Fibroblast of skin of back (primary cell): ENCODE measurements around the gene PRKAG2.

Experiments used
- DNase-seq: peaks from one replicate; pipeline ENCODE4 v3.0.0-alpha.2; 2013

PRKAG2 gene

DNA sequence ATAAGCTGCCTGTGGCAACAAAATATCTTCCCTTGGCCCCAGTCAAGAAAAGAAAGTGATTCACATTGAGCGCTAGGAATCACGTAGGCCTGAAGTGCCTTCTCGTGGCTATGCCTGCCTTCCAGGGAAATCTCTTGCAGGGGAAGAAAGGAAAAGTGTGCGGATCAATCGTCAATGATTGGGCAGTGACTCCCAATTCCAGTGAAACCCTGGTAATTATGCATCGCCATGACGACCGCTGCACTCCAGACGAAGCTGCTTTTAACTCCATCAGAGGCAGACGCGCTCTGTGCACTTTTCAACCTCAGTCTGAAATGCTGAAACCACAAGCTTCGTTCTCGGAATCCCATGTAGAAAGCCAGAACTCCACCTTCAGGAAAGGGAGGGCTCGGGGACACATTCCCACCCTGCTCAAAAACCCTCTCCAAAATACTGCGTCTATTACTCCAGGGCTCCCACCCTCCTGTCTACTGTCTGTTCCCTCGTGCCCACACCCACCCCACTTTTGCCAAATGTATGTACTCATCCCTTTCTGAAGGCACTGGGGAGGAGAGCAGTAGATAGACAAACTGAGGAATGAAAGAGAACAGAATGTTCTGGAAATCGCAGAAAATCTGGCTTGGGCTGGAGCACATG is 24.2 kb upstream of the PRKAG2 start:
- no peak for DNase-seq

DNA sequence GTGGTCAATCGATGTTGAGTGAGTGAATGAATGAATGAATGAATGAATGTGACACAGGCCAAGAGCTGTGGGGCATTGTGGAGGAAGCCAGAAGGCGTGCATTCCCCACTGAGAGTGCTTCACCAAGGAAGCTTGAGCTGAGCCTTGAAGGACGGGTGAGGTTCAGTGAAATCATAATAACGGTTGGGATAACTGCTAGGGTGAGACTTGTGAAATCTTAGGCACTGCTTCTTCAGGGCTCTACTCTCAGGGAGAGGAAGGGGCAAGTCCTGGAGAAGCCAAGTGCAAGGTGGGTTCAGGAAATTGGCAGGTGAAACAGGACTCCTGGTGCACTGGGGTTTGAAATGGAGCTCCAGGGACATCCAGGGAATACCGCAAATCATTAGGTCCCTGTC is 23.7 kb upstream of the PRKAG2 start:
- DNase-seq, result no peak

DNA sequence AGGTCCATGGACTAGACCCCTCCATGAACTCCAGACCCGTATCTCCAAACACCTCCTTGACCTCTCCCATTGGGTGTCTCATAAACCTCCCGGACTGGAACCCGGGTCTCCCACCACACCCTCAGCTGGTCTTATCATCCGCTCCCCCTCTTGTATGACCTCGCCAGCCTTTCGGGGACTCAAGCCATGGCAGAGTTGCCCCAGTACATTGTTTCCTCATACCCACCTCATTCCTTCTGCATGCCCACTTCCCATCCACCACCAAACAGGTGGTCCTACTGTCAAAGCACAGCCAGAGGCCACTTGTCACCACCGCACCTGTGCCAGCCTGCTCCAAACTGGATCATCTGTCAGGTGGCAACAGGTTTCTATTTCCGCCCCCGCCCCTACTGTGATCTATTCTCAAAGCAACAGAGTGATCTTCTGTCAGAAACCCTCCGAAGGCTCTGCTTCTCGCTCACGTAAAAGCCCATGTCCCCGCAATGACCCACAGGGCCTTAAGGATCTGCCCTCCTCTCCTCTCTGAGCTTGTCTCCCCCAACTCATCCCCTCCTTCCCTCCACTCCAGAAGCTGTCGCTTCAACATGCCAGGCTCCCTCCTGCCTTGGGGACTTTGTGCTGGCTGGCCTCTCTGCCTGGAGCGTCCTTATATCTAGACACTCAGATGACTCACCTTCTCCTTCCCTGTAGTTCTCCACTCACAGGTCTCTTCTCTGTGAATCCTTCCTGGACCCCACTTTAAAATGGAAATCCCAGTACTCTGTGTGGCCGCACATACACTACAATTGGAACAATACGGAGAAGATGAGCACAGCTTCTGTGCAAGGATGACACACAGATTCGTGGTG is 22.8 kb upstream of the PRKAG2 start:
- no peak for DNase-seq

DNA sequence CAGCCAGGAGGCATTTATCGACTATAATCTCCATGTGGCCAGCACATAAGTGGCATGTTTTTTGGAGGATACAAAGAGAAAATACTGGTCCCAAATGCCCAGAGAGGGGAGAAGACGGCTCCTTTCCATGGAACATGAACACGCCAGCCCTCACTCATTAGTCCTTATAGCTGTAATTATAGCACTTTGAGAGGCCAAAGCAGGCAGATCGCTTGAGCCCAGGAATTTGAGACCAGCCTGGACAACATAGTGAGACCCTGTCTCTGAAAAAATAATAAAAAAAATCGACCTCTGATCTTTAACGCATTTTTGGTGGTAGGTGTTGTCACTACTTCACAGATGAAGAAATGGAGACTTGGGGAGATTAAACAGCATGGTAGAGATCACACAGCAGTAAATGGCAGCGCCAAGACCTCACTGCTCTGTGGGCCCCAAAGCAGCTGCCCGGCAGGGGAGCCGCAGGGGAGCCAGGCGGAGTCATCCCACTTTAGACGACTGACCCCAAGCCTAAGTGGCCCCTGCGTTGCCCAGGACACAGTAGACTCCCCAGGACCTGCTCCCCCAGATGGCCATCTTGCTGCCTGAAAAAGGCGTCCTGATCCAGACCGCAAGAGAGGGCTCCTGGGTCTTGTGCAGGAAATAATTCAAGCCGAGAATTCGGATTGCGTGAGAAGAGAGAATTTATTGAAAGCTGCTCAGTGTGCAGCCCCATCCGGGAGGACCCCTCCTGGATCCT is 21.2 kb upstream of the PRKAG2 start:
- peak; percentile 7 for DNase-seq

DNA sequence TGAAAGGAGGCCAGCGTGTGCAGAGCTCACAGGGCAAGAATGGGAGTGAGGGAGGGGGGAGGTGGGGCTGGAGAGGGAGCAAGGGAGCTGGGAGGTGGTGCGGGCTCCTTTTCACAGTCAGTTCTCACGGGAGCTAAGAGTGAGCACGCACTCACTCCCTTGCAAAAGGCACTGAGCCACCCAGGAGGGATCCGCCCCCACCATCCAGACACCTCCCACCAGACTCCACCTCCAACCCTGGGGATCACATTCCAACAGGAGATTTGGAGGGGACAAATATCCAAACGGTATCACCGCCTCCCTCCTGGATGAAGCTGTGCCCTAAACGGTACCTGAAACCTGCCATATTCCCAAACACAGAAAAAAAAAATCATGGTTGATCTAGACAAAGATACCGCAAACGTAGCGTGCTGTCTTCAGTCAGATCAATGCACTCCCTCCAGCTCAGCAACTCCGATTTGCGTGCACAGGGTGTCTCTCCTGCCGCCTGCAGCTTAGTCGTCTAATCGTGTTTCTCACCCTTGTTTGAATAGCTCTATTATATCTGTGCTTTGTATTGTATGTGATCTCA is 20.3 kb upstream of the PRKAG2 start:
- no peak for DNase-seq

DNA sequence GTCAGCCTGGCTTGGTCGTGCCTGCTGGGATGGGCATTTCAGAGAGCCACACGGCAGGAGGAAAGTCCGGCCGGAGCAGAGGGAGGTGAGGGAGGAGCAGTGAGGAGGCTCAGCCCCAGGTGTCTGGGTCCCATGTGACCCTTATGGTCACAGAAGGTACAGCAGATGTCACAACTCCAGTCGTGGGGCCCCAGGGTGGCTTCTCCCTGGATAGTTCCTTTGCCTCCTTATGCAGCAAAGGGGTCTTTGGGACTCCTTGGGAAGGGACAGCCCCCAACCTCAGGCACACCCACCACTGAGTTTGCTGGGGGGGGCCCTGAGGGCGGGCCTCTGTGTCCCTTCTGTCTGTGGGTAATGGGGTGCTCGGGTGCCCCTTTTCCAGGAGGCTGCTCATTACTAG is 19.6 kb upstream of the PRKAG2 start:
- DNase-seq, result no peak

DNA sequence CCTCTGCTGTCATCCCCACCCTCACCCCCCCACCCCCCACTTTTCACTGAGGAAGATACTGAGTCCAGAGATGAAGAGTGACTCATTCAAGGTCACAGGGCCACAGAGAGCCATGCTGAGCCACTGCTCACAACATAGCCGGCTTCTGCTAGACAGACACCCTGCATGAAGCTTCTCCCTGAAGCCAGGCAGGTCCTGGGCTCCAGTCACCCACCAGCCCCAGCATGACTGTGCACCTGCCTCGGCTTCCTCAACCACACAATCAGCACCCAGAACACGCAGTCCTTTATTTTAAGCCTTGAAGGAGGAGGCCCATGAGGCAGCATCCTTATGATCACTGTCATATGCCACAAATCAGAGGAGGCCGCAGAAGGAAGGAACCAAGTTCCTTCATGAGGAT is 19.2 kb upstream of the PRKAG2 start:
- no peak for DNase-seq

DNA sequence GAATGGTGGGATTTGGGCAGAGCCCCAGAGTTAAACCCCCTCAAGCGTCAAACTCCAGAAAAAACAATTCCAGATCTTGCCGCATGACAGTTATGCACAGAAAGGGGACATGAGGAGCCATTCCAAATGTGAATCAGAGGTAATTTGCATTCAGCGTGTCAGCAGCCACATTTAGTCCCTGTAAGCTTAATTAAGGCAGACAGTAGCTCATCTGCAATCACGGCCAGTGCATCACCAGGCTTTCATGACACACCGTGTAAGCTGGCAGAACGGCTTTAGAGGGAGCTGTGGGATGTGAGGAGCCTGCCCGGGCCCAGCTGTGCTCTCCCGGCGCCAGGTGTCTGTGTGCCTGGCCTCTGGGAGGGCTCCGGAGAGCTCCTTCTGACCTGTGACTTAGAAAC is 18.7 kb upstream of the PRKAG2 start:
- no peak for DNase-seq

DNA sequence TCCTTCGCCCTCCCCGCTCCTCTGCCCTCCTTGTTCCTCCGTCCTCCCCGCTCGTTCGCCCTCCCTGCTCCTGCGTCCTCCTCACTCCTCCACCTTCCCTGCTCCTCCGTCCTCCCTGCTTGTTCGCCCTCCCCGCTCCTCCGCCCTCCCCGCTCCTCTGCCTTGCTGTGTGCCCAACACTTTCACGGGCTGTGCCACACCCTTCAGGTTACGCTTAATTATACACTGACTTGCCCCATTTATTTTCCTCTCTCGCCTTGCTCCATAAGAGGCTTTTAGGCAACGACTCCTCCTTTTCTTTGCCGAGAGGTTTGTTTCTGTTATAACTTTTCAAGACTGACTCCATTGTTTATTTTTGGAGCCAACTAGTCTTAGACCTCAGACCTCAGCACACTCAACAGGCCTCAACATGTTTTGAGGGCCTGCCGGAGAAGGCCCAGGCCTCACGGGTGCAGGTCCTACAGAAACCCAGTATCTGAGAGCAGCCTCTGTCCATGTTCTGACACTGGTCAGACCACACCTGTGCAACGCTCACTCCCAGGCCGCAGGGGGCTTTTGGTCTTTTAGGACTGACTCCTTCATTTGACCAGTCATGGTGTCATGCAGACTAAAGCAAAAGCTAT is 18.2 kb upstream of the PRKAG2 start:
- DNase-seq, result no peak

DNA sequence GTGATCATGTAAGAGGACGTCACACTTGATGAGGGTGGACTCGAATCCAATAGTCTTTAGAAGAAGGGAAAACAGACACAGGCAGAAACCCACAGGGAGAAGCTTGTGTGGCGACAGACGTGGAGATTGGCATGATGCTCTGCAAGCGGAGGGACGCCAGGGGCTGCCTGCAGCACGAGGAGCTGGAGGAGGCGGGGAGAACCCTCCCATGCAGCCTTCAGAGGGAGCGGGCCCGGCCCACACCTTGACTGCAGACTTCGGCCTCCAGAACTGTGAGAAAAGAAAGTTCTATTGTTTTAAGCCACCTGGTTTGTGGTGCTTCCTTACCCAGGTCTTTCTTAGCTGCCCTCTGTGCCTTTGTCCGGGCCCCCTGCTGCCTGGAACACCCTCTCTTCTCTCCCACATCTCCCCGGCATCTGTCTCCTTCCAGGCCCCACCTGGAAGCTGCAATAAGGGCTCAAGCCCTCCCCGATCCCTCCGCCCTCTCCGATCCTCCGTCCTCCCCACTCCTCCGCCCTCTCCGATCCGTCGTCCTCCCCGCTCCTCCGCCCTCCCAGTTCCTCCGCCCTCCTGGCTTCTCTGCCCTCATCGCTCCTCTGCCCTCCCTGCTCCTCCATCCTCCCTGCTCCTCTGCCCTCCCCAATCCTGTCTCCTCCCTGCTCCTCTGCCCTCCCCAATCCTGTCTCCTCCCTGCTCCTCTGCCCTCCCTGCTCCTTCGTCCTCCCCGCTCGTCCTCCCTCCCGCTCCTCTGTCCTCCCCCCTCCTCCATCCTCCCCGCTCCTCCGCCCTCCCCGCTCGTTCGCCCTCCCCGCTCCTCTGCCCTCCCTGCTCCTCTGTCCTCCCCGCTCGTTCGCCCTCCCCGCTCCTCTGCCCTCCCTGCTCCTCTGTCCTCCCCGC is 17.4 kb upstream of the PRKAG2 start:
- no peak for DNase-seq

DNA sequence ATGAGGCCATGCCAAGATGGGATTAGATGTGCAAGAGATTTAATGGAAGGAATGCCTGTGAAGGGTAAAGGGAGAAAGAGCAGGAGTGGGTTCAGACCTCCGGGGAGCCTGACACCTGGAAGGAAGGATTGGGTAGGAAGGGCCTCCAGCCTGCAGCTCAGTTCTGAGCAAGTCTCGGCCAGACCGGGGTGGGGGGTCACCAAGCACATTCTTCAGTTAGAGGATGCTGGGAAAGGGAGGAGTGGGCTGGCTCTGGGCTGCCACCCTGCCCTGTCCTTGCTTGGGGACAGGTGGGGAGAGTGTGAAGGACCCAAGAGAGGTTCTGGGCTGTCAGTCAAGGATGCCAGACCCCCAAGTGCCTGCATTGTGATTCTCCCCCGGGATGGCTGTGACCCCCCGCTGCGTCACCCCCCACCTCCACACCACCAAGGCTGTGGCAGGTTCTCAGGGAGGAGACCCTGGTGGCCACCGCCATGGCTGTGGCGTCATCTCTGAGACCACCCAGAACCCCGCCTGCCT is 16.5 kb upstream of the PRKAG2 start:
- DNase-seq, result no peak

DNA sequence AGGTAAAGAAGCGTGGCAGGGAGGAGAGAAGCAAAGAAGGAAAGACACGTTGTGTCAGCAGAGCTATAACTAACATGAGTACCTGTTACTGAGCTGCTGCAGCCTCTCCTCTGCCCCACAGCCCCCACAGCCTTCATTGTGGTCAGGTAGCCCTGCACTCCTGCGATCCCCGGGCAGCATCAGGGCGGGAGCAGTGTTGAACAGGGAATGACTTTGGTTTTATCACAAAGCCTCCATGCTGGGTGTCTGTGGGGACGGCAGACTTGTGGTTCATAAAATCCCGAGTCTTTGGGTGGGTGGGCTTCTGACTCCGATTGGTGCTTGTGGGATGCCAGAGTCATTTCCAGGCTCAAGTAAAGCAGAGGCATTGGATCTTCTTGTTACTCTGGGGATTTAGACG is 14.8 kb upstream of the PRKAG2 start:
- DNase-seq, result no peak

DNA sequence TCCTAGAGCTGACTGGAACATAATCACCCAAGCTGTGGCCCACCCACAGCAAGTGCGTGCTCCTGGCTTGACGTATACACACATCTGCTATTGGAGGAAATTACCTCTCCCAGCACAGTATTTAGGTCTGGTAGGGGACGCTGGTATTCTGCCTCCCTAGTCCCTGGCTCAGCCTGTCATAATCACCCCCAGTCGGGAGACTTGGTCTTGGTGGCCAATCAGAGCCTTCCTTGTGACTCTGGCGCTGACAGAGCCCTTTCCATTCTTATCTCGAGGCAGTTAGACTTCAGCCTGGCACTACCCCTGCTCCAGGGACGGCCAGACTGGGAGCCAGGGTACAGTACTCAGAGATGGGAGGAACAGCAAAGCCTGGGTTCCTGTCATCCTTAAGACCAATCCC is 14.3 kb upstream of the PRKAG2 start:
- DNase-seq, result no peak

DNA sequence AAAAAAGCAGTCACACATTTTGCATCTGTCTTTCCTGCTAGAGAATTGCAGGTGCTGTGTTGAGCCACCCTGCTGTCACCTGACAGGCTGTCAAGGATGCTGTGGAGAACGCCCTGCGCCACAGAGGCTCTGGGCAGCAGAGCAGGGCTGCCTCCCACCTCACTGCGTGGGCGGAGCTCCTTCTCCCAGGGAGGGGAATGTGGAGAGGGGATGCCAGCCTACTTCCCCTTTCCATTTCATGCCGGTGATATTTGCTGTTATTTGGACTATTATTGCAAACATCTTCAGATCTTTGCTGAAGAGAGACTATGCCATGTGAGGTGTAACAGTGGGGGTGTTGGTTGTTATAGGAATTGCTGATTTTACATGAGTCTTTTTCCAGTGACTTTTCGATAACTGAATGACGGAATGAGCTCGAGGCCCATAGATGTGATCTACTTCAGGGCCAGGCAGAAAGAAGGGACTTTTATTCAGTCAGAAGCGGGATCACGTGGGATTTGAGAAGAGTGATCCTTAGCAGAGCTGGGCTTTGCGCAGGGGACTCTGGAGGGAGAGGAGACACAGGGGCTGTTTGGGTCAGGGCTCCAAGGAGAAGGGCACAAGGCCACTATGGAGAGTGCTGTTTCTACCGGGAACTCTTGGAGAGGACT is 13.6 kb upstream of the PRKAG2 start:
- no peak for DNase-seq

DNA sequence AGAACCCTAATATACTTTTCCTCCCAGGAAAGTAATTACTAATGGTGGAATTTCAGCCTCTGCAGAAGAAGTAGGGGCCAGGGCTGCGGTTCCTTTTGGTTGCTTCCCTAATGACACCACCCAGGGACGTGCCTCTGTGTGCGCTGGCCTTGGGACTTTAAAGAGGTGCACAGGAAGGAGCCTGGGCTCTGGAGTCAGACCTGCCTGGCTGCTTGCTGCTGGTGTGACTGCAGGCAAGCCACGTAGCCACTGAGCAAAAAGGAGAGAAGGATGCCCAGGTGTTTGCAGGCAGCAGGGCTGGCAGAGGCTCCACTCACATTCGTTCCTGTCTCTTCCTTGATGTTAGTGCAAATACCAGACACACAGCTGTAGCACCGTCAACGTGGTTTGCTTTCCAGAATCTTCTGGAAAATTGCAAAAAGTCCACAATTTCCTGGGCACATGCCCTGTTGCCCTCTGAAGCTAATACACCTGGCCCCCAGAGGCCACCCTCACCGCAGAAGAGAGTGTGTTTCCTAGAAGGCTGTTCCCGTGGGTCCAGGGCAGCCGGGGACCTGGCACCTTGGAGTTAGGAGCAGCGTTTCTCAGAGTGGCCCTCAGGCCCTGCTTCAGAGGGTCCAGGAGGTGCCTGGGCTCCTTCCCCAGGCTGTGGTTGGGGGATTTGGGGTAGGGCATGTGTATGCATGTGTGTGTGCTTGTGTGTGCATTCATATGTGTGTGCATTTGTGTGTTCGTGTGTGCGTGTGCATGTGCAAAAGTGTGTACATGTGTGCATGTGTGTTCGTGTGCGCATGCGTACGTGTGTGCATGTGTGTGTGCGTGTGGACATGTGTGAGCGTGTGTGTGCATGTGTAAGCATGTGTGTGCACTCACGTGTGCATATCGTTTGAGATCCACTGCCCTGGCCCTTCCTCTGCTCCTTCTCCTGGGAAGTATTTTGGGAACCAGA is 12.8 kb upstream of the PRKAG2 start:
- no peak for DNase-seq

DNA sequence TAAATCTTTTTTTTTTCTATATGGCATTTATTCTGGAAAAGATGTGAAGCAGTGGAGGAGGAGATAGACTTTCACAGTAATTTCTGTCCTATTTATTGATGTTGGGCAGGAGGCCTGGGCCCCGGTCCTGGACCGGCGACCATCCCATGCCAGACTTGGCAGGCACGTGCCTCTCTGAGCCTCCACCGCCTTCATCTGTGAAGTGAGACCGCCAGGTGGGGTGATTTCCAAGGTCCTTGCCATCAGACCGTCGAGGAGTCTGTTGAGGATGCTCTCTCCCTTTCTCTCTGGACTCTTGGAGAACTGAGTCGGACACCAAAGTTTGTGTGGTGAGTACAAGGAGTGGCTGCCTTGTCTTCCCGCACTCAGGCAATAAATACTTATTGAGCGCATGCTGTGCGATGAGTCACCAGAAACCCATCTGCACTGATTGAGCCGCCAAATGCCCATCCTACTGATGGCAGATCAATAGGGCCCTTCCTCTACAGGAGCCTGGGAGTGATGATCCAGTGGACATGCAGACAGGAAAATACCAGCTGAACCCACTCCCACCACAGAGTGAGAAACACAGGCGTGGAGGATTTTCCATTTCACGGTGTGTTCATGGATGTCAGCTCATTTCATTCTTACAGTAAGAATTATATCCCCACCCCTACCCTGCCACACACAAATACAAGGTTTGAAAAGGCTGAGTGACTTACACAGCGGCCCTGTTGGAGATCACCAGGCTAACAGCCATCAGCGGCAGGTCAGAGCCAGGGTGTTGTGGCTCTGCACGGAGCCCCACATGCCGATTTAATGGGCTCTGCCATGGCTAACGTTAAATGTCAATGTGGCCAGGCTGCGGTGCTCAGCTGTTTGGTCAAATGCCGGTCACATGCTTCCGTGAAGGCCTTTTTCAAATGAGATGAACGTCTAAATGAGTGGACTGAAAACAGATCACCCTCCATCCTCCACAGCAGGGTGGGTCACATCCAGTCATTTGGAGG is 11.5 kb upstream of the PRKAG2 start:
- DNase-seq, result no peak

DNA sequence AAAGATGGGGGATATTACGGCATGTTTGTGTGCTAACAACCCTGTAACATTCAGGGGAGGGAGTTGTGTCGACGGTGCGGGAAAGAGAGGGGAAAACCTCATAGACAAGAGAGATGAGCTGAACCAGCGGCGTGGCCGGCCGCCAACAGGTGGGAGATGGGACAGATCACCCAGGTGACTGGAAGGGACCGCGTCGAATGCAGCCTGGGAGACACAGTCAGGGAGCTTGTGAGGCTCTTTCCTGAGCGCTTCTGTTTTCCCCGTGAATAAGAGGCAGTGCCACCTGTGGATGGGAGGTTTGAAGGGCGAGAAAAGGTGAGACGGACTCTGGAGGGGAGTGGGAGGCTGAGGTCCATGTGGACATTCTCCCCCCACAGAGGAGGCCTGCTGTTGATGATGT is 9.9 kb upstream of the PRKAG2 start:
- DNase-seq, result no peak

DNA sequence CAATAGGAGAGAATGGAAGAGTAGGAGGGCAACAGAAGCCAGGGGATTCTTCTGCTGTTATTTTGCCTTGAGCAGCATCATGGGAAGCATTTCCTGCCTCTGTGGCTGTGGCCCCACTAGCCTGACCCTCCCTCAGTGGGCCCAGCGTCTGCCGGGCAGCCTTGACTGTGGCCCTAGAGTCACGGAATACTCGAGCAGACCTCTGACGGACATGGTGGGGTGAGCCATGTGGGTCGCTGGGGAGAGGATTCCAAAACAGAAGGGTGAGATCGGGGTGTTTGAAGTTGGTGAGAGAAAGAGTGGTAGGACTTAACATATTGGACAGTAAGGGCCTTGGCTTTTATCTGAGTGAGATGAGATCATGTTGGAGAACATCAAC is 8.3 kb upstream of the PRKAG2 start:
- no peak for DNase-seq
